Mesothelial cell of epicardium (in vitro differentiated cells): ENCODE data around the gene LAMP5. TPM values are rescaled to one million over a fixed set of nuclear protein-coding genes. Genes with fewer than 3 reads are reported as not detected.

Experiments used
- DNase-seq, 2 experiments: peaks; one replicate each; pipeline ENCODE4 v3.0.0; 2021; ENCODE audit warnings: low spot score in 2 of 2; ENCODE audit not compliant: unreplicated experiment in 2 of 2
- H3K27ac Mint-ChIP-seq: 2 replicates; pipeline ENCODE4 v1.8.0; 2021; ENCODE audit warnings: mixed read lengths
- H3K27me3 Mint-ChIP-seq: 2 replicates; pipeline ENCODE4 v1.8.0; 2021; ENCODE audit warnings: low read depth, mixed read lengths
- H3K36me3 Mint-ChIP-seq: 2 replicates; pipeline ENCODE4 v1.8.0; 2021; ENCODE audit warnings: mixed read lengths
- H3K4me1 Mint-ChIP-seq: 2 replicates; pipeline ENCODE4 v1.8.0; 2021; ENCODE audit warnings: mixed read lengths
- H3K4me3 Mint-ChIP-seq: 2 replicates; pipeline ENCODE4 v1.8.0; 2021; ENCODE audit warnings: mild to moderate bottlenecking, moderate library complexity, mixed read lengths
- H3K9me3 Mint-ChIP-seq: 2 replicates; pipeline ENCODE4 v1.8.0; 2021; ENCODE audit warnings: mixed read lengths
- CTCF ChIP-seq: fragments of 200-600 bp; sonication (generic); IDR thresholded peaks from one replicate; pipeline ENCODE4 v1.5.0; 2021; ENCODE audit warnings: antibody characterized with exemption; ENCODE audit not compliant: unreplicated experiment
- total RNA-seq: library from RNA; stranded (reverse); gene quantifications from 3 replicates; pipeline ENCODE4 v1.2.1, GENCODE V29; 2021

The LAMP5 gene
- total RNA-seq, 1 donor from 2014 or later, result 0.38 TPM

- DNase-seq, result no peak
- Mint-ChIP-seq H3K9me3 (peaks cover 7% of the 10 kb centered on the region), H3K27ac (no peak overlapping the region), H3K36me3 (no peaks in the 10 kb centered on the region), H3K27me3 (peaks cover 48% of the 10 kb centered on the region), H3K4me3 (no peak overlapping the region), H3K4me1 (peaks cover 3% of the 10 kb centered on the region)
- no peak for TF ChIP-seq CTCF
Measured at GRCh38 chr20:9491324-9491723, 23.1 kb upstream of the LAMP5 start.

GRCh38 chr20:9492067-9492466 is 22.3 kb upstream of the LAMP5 start:
- Mint-ChIP-seq H3K36me3 (no peaks in the 10 kb centered on the region), H3K27me3 (peaks cover 44% of the 10 kb centered on the region), H3K27ac (no peak overlapping the region), H3K4me1 (peaks cover 3% of the 10 kb centered on the region), H3K4me3 (no peak overlapping the region), H3K9me3 (peaks cover 7% of the 10 kb centered on the region)
- TF ChIP-seq CTCF, result no peak
- DNase-seq, result no peak

- DNase-seq, result no peak
- Mint-ChIP-seq H3K27me3 (peaks cover 40% of the 10 kb centered on the region), H3K4me1 (peaks cover 3% of the 10 kb centered on the region), H3K27ac (no peak overlapping the region), H3K9me3 (peaks cover 7% of the 10 kb centered on the region), H3K36me3 (no peaks in the 10 kb centered on the region), H3K4me3 (no peak overlapping the region)
- TF ChIP-seq CTCF, result no peak
Measured at GRCh38 chr20:9493803-9494202, 20.6 kb upstream of the LAMP5 start.

GRCh38 chr20:9495701-9496100 is 18.7 kb upstream of the LAMP5 start:
- no peak for DNase-seq

GRCh38 chr20:9496155-9496554 is 18.2 kb upstream of the LAMP5 start:
- peaks cover 24% of the 10 kb centered on the region for H3K27me3 Mint-ChIP-seq
- DNase-seq, result no peak
- H3K9me3 Mint-ChIP-seq, result peaks cover 7% of the 10 kb centered on the region
- no peak overlapping the region for H3K4me3 Mint-ChIP-seq
- no peaks in the 10 kb centered on the region for H3K36me3 Mint-ChIP-seq
- peaks cover 3% of the 10 kb centered on the region for H3K4me1 Mint-ChIP-seq
- no peak overlapping the region for H3K27ac Mint-ChIP-seq
- TF ChIP-seq CTCF, result no peak

More at GRCh38 chr20:9495701-9496100, 18.7 kb upstream of the LAMP5 start:
- Mint-ChIP-seq H3K4me3 (no peak overlapping the region), H3K27ac (no peak overlapping the region), H3K4me1 (peaks cover 3% of the 10 kb centered on the region), H3K27me3 (peaks cover 24% of the 10 kb centered on the region), H3K36me3 (no peaks in the 10 kb centered on the region), H3K9me3 (peaks cover 7% of the 10 kb centered on the region)
- no peak for TF ChIP-seq CTCF

GRCh38 chr20:9498322-9498721 is 16.1 kb upstream of the LAMP5 start:
- Mint-ChIP-seq H3K27ac (no peak overlapping the region), H3K27me3 (peaks cover 14% of the 10 kb centered on the region), H3K4me1 (no peaks in the 10 kb centered on the region), H3K36me3 (no peaks in the 10 kb centered on the region), H3K4me3 (no peak overlapping the region), H3K9me3 (peaks cover 7% of the 10 kb centered on the region)
- TF ChIP-seq CTCF, result no peak
- no peak for DNase-seq
